NT2/D1 (cell line): Measurements from ENCODE around the gene SUB1.

ENCODE experiments used
- DNase-seq: peaks from one replicate; pipeline ENCODE4 v3.0.0-alpha.2; 2011; ENCODE audit warnings: low read depth, low spot score
- H3K27me3 ChIP-seq: 2 replicates; pipeline ENCODE4 v1.6.0; 2011; ENCODE audit warnings: mild to moderate bottlenecking; ENCODE audit not compliant: insufficient read length, insufficient read depth
- H3K36me3 ChIP-seq: 2 replicates; pipeline ENCODE4 v1.6.1; 2011; ENCODE audit warnings: mild to moderate bottlenecking, low read length, mixed read lengths; ENCODE audit not compliant: insufficient read depth, insufficient read length
- H3K4me1 ChIP-seq: 2 replicates; pipeline ENCODE4 v1.5.1; 2011; ENCODE audit not compliant: insufficient read depth, insufficient read length
- H3K4me3 ChIP-seq: 2 replicates; pipeline ENCODE4 v1.5.1; 2011; ENCODE audit warnings: low read depth; ENCODE audit not compliant: insufficient read length
- H3K9ac ChIP-seq: 2 replicates; pipeline ENCODE4 v1.6.0; 2011; ENCODE audit warnings: low read depth; ENCODE audit not compliant: insufficient read length
- H3K9me3 ChIP-seq: 2 replicates; pipeline ENCODE4 v1.5.1; 2011; ENCODE audit warnings: mild to moderate bottlenecking, low read length; ENCODE audit not compliant: insufficient read depth
- SUZ12 ChIP-seq: IDR thresholded peaks from 2 replicates; pipeline ENCODE4 v1.6.1; 2011; ENCODE audit not compliant: insufficient read length, insufficient read depth; ENCODE audit errors: extremely low read depth
- YY1 ChIP-seq: IDR thresholded peaks from 2 replicates; pipeline ENCODE4 v1.6.1; 2011; ENCODE audit not compliant: insufficient read length, insufficient read depth
- ZNF274 ChIP-seq: IDR thresholded peaks from 2 replicates; pipeline ENCODE4 v1.6.1; 2011; ENCODE audit warnings: mild to moderate bottlenecking, low read depth, low read length

Gene SUB1

GRCh38 chr5:32584646-32585045 is 711 bp upstream of the SUB1 start:
- no peaks in the 10 kb centered on the region for H3K9me3 ChIP-seq
- H3K9ac ChIP-seq: peak overlapping the region; percentile 8
- no peaks in the 10 kb centered on the region for H3K4me1 ChIP-seq
- H3K4me3 ChIP-seq: no peak overlapping the region
- no peaks in the 10 kb centered on the region for H3K27me3 ChIP-seq
- TF ChIP-seq ZNF274 (no peak), YY1 (no peak), SUZ12 (no peak)
- H3K36me3 ChIP-seq: peaks cover 26% of the 10 kb centered on the region
- DNase-seq: no peak

GRCh38 chr5:32585122-32585445 is 273 bp upstream of the SUB1 start:
- no peaks in the 10 kb centered on the region for H3K4me1 ChIP-seq

GRCh38 chr5:32586276-32586599 is 881 bp downstream of the SUB1 start:
- H3K9ac ChIP-seq: peak overlapping the region; percentile 90
- H3K9me3 ChIP-seq: no peaks in the 10 kb centered on the region
- no peaks in the 10 kb centered on the region for H3K4me1 ChIP-seq
- peak overlapping the region; percentile 61 for H3K4me3 ChIP-seq
- H3K27me3 ChIP-seq: no peaks in the 10 kb centered on the region
- TF ChIP-seq YY1 (no peak), ZNF274 (no peak), SUZ12 (no peak)
- peaks cover 38% of the 10 kb centered on the region for H3K36me3 ChIP-seq
- no peak for DNase-seq

More at GRCh38 chr5:32585122-32585445, 273 bp upstream of the SUB1 start:
- Histone ChIP-seq H3K36me3 (peaks cover 30% of the 10 kb centered on the region), H3K4me3 (no peak overlapping the region), H3K9me3 (no peaks in the 10 kb centered on the region), H3K9ac (no peak overlapping the region), H3K27me3 (no peaks in the 10 kb centered on the region)
- DNase-seq: no peak
- no peak for TF ChIP-seq ZNF274
- no peak for TF ChIP-seq YY1
- TF ChIP-seq SUZ12: no peak

GRCh38 chr5:32587067-32587551 is 1.8 kb downstream of the SUB1 start:
- Histone ChIP-seq H3K4me3 (peak overlapping the region; percentile 61), H3K9ac (peak overlapping the region; percentile 56), H3K4me1 (no peaks in the 10 kb centered on the region), H3K27me3 (no peaks in the 10 kb centered on the region), H3K36me3 (peaks cover 47% of the 10 kb centered on the region), H3K9me3 (no peaks in the 10 kb centered on the region)
- TF ChIP-seq ZNF274 (no peak), YY1 (no peak), SUZ12 (no peak)
- DNase-seq: no peak

- no peak overlapping the region for H3K9ac ChIP-seq
- TF ChIP-seq YY1: no peak
- no peak for TF ChIP-seq SUZ12
- no peak for TF ChIP-seq ZNF274
- no peaks in the 10 kb centered on the region for H3K27me3 ChIP-seq
- H3K9me3 ChIP-seq: no peaks in the 10 kb centered on the region
- peaks cover 68% of the 10 kb centered on the region for H3K36me3 ChIP-seq
- no peaks in the 10 kb centered on the region for H3K4me1 ChIP-seq
- DNase-seq: no peak
- no peak overlapping the region for H3K4me3 ChIP-seq
Observed at GRCh38 chr5:32589416-32589815, 4.1 kb downstream of the SUB1 start.

GRCh38 chr5:32589942-32590869 is 4.8 kb downstream of the SUB1 start:
- TF ChIP-seq YY1 (no peak), ZNF274 (no peak), SUZ12 (no peak)
- no peak for DNase-seq
- Histone ChIP-seq H3K36me3 (peaks cover 76% of the 10 kb centered on the region), H3K4me1 (no peaks in the 10 kb centered on the region), H3K9me3 (no peaks in the 10 kb centered on the region), H3K9ac (no peak overlapping the region), H3K4me3 (no peak overlapping the region), H3K27me3 (no peaks in the 10 kb centered on the region)

- Histone ChIP-seq H3K9me3 (no peaks in the 10 kb centered on the region), H3K4me1 (no peaks in the 10 kb centered on the region), H3K36me3 (peaks cover 82% of the 10 kb centered on the region), H3K27me3 (no peaks in the 10 kb centered on the region), H3K9ac (no peak overlapping the region), H3K4me3 (no peak overlapping the region)
- TF ChIP-seq YY1 (no peak), ZNF274 (no peak), SUZ12 (no peak)
- DNase-seq: no peak
Observed at GRCh38 chr5:32595118-32595517, 9.8 kb downstream of the SUB1 start.
